Measurements from ENCODE around the gene ATG14.

DNA sequence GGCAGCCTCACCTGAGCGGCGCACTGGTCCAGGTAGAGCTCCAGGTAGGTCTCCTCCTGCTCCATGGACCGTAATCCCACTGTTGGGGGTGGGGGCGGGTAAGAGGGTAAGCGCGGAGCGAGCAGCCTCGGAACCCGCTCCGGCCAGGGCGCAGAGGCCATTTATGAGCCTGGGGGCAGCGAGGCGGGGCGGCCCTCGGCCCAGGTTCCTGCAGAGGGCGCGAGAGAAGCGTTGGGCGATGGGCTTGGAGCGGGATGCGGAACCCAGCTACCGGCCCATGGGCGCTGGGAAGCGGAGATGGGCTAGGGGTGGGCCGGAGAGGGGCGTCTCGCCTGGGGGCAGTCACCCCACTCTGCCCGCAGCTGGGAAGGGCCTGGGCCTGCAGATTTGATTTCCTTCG is 28.8 kb upstream of the ATG14 start, which contains the start of gene TBPL2:
- TF ChIP-seq, protein P1, sequence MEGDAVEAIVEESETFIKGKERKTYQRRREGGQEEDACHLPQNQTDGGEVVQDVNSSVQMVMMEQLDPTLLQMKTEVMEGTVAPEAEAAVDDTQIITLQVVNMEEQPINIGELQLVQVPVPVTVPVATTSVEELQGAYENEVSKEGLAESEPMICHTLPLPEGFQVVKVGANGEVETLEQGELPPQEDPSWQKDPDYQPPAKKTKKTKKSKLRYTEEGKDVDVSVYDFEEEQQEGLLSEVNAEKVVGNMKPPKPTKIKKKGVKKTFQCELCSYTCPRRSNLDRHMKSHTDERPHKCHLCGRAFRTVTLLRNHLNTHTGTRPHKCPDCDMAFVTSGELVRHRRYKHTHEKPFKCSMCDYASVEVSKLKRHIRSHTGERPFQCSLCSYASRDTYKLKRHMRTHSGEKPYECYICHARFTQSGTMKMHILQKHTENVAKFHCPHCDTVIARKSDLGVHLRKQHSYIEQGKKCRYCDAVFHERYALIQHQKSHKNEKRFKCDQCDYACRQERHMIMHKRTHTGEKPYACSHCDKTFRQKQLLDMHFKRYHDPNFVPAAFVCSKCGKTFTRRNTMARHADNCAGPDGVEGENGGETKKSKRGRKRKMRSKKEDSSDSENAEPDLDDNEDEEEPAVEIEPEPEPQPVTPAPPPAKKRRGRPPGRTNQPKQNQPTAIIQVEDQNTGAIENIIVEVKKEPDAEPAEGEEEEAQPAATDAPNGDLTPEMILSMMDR (conservative IDR thresholded peaks at IDR 0.05; ENCODE audit: low read length): no peak
- no peak for TF ChIP-seq EZH2phosphoT487 (IDR thresholded peaks at IDR 0.05; ENCODE audit: borderline replicate concordance)
